K562 (cell line): ENCODE results near the gene NTM. TPM values are rescaled to one million over a fixed set of nuclear protein-coding genes. Genes with fewer than 3 reads are reported as not detected.

Source experiments
- ATAC-seq: fragments of 200-7000 bp; cut with Tn5 transposase; 3 replicates; pipeline ENCODE4 v1.9.1; 2020; ENCODE audit warnings: moderate library complexity
- BruUV-seq: library from RNA; stranded (reverse); fragments of 400-500 nt; replicated peaks from 2 replicates; lab custom pipeline; 2021; lab: Mats Ljungman, UMichigan
- CTCF ChIA-PET: fragments of 300-600 bp; formaldehyde crosslinking; extraction: SDS; loops from one replicate; lab custom pipeline; 2021; ENCODE audit warnings: low intra/inter-chr PET ratio; lab: Yijun Ruan, JAX
- POLR2A ChIA-PET: fragments of 300-600, 350-650 bp; sonication (Branson Sonifier 250); formaldehyde crosslinking; extraction: SDS; loops from one replicate; lab custom pipeline; 2021; ENCODE audit warnings: antibody characterized with exemption, inconsistent platforms; lab: Yijun Ruan, JAX
- DNase-seq, 4 experiments: peaks; one replicate each; pipeline versions ENCODE4 v3.0.0 to v3.0.0-alpha.2; 2011 to 2018; ENCODE audit warnings: low spot score in 3 of 4, mixed read lengths in 3 of 4; ENCODE audit errors: extremely low read depth in 1 of 4
- FAIRE-seq: peaks from 2 replicates; lab custom pipeline; 2011; peaks lifted over from hg19 to GRCh38; lab: Jason Lieb, UNC
- H2AFZ ChIP-seq: 2 replicates; pipeline ENCODE4 v1.6.0; 2011; ENCODE audit warnings: low read depth, low read length, control low read depth, inconsistent platforms
- H3K27ac ChIP-seq: fragments of 200-600 bp; 3 replicates; pipeline ENCODE4 v1.8.0; 2011; ENCODE audit warnings: low read depth, mild to moderate bottlenecking, control low read depth, inconsistent platforms, low read length, moderate library complexity, mixed read lengths; ENCODE audit errors: extremely low read depth
- H3K27me3 ChIP-seq, 2 experiments: fragments of 300-600 bp in 1 of 2; 2 replicates in 1 of 2; 3 replicates in 1 of 2; pipeline versions ENCODE4 v1.6.0 to v1.8.0; 2011; ENCODE audit warnings: inconsistent platforms in 2 of 2, low read length in 2 of 2, mild to moderate bottlenecking in 1 of 2, mixed read lengths in 1 of 2, moderate library complexity in 1 of 2; ENCODE audit not compliant: control insufficient read depth in 2 of 2, insufficient read depth in 2 of 2
- H3K36me3 ChIP-seq: fragments of 300-600 bp; 3 replicates; pipeline ENCODE4 v1.8.0; 2011; ENCODE audit warnings: mild to moderate bottlenecking, low read length, inconsistent platforms; ENCODE audit not compliant: control insufficient read depth, insufficient read depth
- H3K4me1 ChIP-seq, 2 experiments: fragments of 200-600 bp in 1 of 2; replicated peaks in 1 of 2; 2 replicates in 1 of 2; 3 replicates in 1 of 2; pipeline versions ENCODE4 v1.5.1 to v1.8.0; 2011; ENCODE audit warnings: inconsistent platforms in 2 of 2, low read length in 2 of 2, mild to moderate bottlenecking in 1 of 2, mixed read lengths in 1 of 2, moderate library complexity in 1 of 2; ENCODE audit not compliant: control insufficient read depth in 2 of 2, insufficient read depth in 2 of 2
- H3K4me2 ChIP-seq: 2 replicates; pipeline ENCODE4 v1.6.1; 2011; ENCODE audit warnings: low read length, control low read depth, inconsistent platforms, mixed read lengths; ENCODE audit not compliant: insufficient read depth
- H3K4me3 ChIP-seq: fragments of 200-600 bp; sonication (generic), shearing (Covaris generic); 2 replicates; pipeline ENCODE4 v1.5.1; 2016; ENCODE audit warnings: control low read depth, inconsistent platforms
- H3K79me2 ChIP-seq: fragments of 200-600 bp; 3 replicates; pipeline ENCODE4 v1.8.0; 2011; ENCODE audit warnings: low read length, inconsistent platforms; ENCODE audit not compliant: control insufficient read depth, insufficient read depth
- H3K9ac ChIP-seq, 2 experiments: 2 replicates each; pipeline versions ENCODE4 v1.6.0 to v1.6.1; 2011; ENCODE audit warnings: low read depth in 2 of 2, low read length in 2 of 2, control low read depth in 1 of 2, inconsistent platforms in 1 of 2, mild to moderate bottlenecking in 1 of 2, mixed read lengths in 1 of 2; ENCODE audit not compliant: insufficient read depth in 1 of 2
- H3K9me1 ChIP-seq: one replicate; pipeline ENCODE4 v1.6.0; 2011; ENCODE audit warnings: inconsistent platforms, mild to moderate bottlenecking, low read length, moderate library complexity; ENCODE audit not compliant: control insufficient read depth, insufficient read depth
- H3K9me3 ChIP-seq: replicated peaks from 2 replicates; pipeline ENCODE4 v1.5.1; 2011; ENCODE audit warnings: low read depth, low read length, inconsistent platforms; ENCODE audit not compliant: control insufficient read depth, insufficient read depth
- H4K20me1 ChIP-seq: replicated peaks from 2 replicates; pipeline ENCODE4 v1.6.1; 2011; ENCODE audit warnings: low read length, inconsistent platforms, mixed read lengths; ENCODE audit not compliant: control insufficient read depth, insufficient read depth
- CREB3 ChIP-seq: fragments of 450-650 bp; conservative IDR thresholded peaks from 2 replicates; pipeline ENCODE4 v1.6.1; 2016; ENCODE audit warnings: missing genetic modification characterization, low read depth, mild to moderate bottlenecking, missing compliant biosample characterization, moderate library complexity
- EZH2 ChIP-seq: IDR thresholded peaks from 2 replicates; pipeline ENCODE4 v1.6.1; 2012; ENCODE audit warnings: low read depth, mild to moderate bottlenecking, inconsistent platforms, low read length, borderline replicate concordance
- FIP1L1 ChIP-seq: fragments of 200-400 bp; formaldehyde crosslinking; IDR thresholded peaks from 2 replicates; pipeline ENCODE4 v1.6.1; 2018; ENCODE audit warnings: mild to moderate bottlenecking, low read depth, low read length; ENCODE audit not compliant: poor library complexity, severe bottlenecking
- JUND ChIP-seq, 2 experiments: IDR thresholded peaks; 2 replicates in 1 of 2; 3 replicates in 1 of 2; pipeline ENCODE4 v1.6.1; 2011; ENCODE audit warnings: borderline replicate concordance in 2 of 2, low read depth in 2 of 2, low read length in 2 of 2, improper control_type of control experiment in 1 of 2, missing biosample characterization in 1 of 2, missing genetic modification characterization in 1 of 2, missing genetic modification reagents in 1 of 2
- KDM5B ChIP-seq: fragments of 200-600 bp; sonication (generic); IDR thresholded peaks from 2 replicates; pipeline ENCODE4 v1.6.1; 2012; ENCODE audit warnings: low read depth, mild to moderate bottlenecking, moderate library complexity, low read length, control low read depth, inconsistent platforms; ENCODE audit not compliant: insufficient replicate concordance
- KLF10 ChIP-seq: fragments of 250-450 bp; sonication (Bioruptor Pico); IDR thresholded peaks from 2 replicates; pipeline ENCODE4 v1.6.1; 2021; ENCODE audit warnings: matching md5 sums
- MAZ ChIP-seq, 2 experiments: fragments of 450-650 bp in 1 of 2; sonication (generic) in 1 of 2; formaldehyde crosslinking; IDR thresholded peaks in 1 of 2; conservative IDR thresholded peaks in 1 of 2; 2 replicates each; pipeline versions ENCODE4 v1.4.0 to v1.5.0; 2020; ENCODE audit warnings: mild to moderate bottlenecking in 1 of 2, missing genetic modification reagents in 1 of 2
- NR2C1 ChIP-seq, 2 experiments: fragments of 450-650 bp; IDR thresholded peaks; 2 replicates each; pipeline ENCODE4 v1.6.1; 2017; ENCODE audit warnings: mild to moderate bottlenecking in 2 of 2, antibody characterized with exemption in 1 of 2, inconsistent platforms in 1 of 2, missing compliant biosample characterization in 1 of 2, missing genetic modification characterization in 1 of 2
- POLR3G ChIP-seq: IDR thresholded peaks from 2 replicates; pipeline ENCODE4 v1.6.1; 2011; ENCODE audit not compliant: insufficient read length, insufficient replicate concordance; ENCODE audit errors: extremely low read depth
- PPARD ChIP-seq: fragments of 250-450 bp; sonication (Bioruptor Pico); IDR thresholded peaks from 2 replicates; pipeline ENCODE4 v1.8.0; 2022; ENCODE audit warnings: inconsistent platforms, mild to moderate bottlenecking, moderate library complexity
- TAF1 ChIP-seq: IDR thresholded peaks from 2 replicates; pipeline ENCODE4 v1.6.1; 2011; ENCODE audit warnings: mild to moderate bottlenecking, low read length, moderate library complexity; ENCODE audit not compliant: insufficient read depth, control insufficient read depth, severe bottlenecking; ENCODE audit errors: extremely low read depth
- TCFL5 ChIP-seq: fragments of 250-450 bp; sonication (Bioruptor Pico); conservative IDR thresholded peaks from 2 replicates; pipeline ENCODE4 v1.6.1; 2021; ENCODE audit warnings: mild to moderate bottlenecking, moderate library complexity, matching md5 sums
- ZKSCAN1 ChIP-seq: fragments of 150-350 bp; IDR thresholded peaks from 2 replicates; pipeline ENCODE4 v1.6.1; 2016; ENCODE audit warnings: low read depth, low read length
- ZNF444 ChIP-seq: fragments of 250-450 bp; sonication (Bioruptor Pico); IDR thresholded peaks from 2 replicates; pipeline ENCODE4 v1.4.0; 2020; ENCODE audit warnings: mild to moderate bottlenecking, moderate library complexity
- WGBS: fragments of 100-300 bp; shearing (Covaris generic); methylation state at CpG from one replicate; pipeline ENCODE4 v1.1.6; 2016; ENCODE audit warnings: low coverage, mixed read lengths; ENCODE audit not compliant: insufficient coverage; ENCODE audit errors: missing lambda C conversion rate; 5-methylcytosine and 5-hydroxymethylcytosine counted together
- in situ Hi-C: fragments of 300-500 bp; cut with MboI; formaldehyde crosslinking; loops from 4 replicates; pipeline ENCODE4 v1.15.0; 2018; ENCODE audit warnings: inconsistent platforms, mixed read lengths
- intact Hi-C: fragments of 100-400 bp; cut with micrococcal nuclease; formaldehyde crosslinking; loops from 2 replicates; pipeline ENCODE4 v1.14.2; 2022
- polyA plus RNA-seq, 8 experiments: library from polyadenylated mRNA; depleted of rRNA in 4 of 8; stranded (reverse) in 5 of 8; unstranded in 3 of 8; fragments of >200 nt; fragmentation: Nextera tagmentation in 2 of 8; fragmentation: Illumina TruSeq in 1 of 8; extraction: Ambion mirVana in 2 of 8; extraction: Trizol in 1 of 8; gene quantifications; 2 replicates each; pipeline versions ENCODE4 v1.2.1 to v1.2.3, GENCODE V29; 2011 to 2014; ENCODE audit warnings: inconsistent platforms in 1 of 8, missing spikeins in 1 of 8
- total RNA-seq, 7 experiments: library from RNA; depleted of rRNA in 6 of 7; stranded (reverse); fragments of >200 nt in 6 of 7; fragmentation: Illumina TruSeq in 2 of 7; extraction: Trizol in 2 of 7; gene quantifications; 2 replicates each; pipeline versions ENCODE4 v1.2.1 to v1.2.3, GENCODE V29; 2011 to 2021; ENCODE audit warnings: low replicate concordance in 1 of 7
- TF ChIP-seq, protein P1 (sequence below): fragments of 450-650 bp; IDR thresholded peaks from 2 replicates; pipeline ENCODE4 v1.6.1; 2016; ENCODE audit warnings: low read depth, mild to moderate bottlenecking, moderate library complexity
- TF ChIP-seq, protein P2 (sequence below): fragments of 450-650 bp; conservative IDR thresholded peaks from 2 replicates; pipeline ENCODE4 v1.6.1; 2016; ENCODE audit warnings: missing genetic modification characterization, low read depth, mild to moderate bottlenecking, control low read depth, missing compliant biosample characterization
- TF ChIP-seq, protein P3 (sequence below): sonication (generic); formaldehyde crosslinking; IDR thresholded peaks from 2 replicates; pipeline ENCODE4 v1.5.0; 2020; ENCODE audit warnings: missing genetic modification reagents

Gene NTM
- total and polyA plus RNA-seq, 9 of the 15 experiments (the other 6 are each of a cell fraction or from before 2014, with no cell fraction given), result not detected

DNA sequence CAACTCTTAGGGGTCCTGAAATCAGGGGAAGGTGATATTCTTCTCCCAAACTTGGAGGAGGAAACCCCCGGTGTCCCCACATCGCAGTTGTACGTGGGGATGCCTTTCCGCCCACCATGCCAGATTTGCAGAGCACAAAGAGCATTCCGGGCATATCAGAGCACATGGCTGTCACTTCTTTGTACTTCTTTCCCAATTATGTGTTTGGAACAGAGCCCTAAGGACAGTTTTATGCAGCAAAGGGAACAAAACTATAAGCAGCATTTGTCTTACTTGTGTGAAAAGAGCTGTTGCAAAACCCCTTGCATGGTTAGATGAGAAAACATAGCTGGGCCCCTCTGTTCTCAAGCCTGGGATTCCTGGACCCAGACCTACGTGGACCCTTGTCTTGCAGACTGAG lies 41.2 kb downstream of the NTM start:
- H3K4me3 ChIP-seq, result no peak overlapping the region
- BruUV-seq, result no TSS peak
- H3K27me3 ChIP-seq, result no peaks in the 10 kb centered on the region
- DNase-seq (no peak), FAIRE-seq (no peak), ATAC-seq (no peak)
- no peaks in the 10 kb centered on the region for H3K9me1 ChIP-seq
- no peaks in the 10 kb centered on the region for H3K4me1 ChIP-seq
- 1% methylated on average over 6 of the region's 6 CpGs for WGBS
- H3K79me2 ChIP-seq, result no peaks in the 10 kb centered on the region
- H3K4me2 ChIP-seq, result no peak overlapping the region
- H4K20me1 ChIP-seq, result no peaks in the 10 kb centered on the region
- H3K27ac ChIP-seq, result no peak overlapping the region
- in situ Hi-C loops, result no loop called here
- no peak overlapping the region for H2AFZ ChIP-seq
- TF ChIP-seq KLF10 (CRISPR knock-in tag), result no peak
- no peak for TF ChIP-seq KDM5B
- TF ChIP-seq, protein P1, sequence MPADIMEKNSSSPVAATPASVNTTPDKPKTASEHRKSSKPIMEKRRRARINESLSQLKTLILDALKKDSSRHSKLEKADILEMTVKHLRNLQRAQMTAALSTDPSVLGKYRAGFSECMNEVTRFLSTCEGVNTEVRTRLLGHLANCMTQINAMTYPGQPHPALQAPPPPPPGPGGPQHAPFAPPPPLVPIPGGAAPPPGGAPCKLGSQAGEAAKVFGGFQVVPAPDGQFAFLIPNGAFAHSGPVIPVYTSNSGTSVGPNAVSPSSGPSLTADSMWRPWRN, result no peak
- TF ChIP-seq JUND (IDR thresholded peaks at IDR 0.05; ENCODE audit: borderline replicate concordance, low read depth, low read length), result no peak
- TF ChIP-seq JUND (tag; IDR thresholded peaks at IDR 0.05; ENCODE audit: borderline replicate concordance, low read depth, low read length), result no peak
- TF ChIP-seq MAZ (CRISPR knock-in tag; conservative IDR thresholded peaks at IDR 0.05 in 1 of 2, IDR thresholded peaks at IDR 0.05 in 1 of 2), result no peak
- TF ChIP-seq EZH2, result no peak
- TF ChIP-seq TAF1, result no peak
- no peak for TF ChIP-seq FIP1L1
- TF ChIP-seq CREB3, result no peak
- TF ChIP-seq PPARD (CRISPR knock-in tag), result no peak
- no peak for TF ChIP-seq TCFL5
- TF ChIP-seq ZKSCAN1, result no peak
- TF ChIP-seq, protein P2, sequence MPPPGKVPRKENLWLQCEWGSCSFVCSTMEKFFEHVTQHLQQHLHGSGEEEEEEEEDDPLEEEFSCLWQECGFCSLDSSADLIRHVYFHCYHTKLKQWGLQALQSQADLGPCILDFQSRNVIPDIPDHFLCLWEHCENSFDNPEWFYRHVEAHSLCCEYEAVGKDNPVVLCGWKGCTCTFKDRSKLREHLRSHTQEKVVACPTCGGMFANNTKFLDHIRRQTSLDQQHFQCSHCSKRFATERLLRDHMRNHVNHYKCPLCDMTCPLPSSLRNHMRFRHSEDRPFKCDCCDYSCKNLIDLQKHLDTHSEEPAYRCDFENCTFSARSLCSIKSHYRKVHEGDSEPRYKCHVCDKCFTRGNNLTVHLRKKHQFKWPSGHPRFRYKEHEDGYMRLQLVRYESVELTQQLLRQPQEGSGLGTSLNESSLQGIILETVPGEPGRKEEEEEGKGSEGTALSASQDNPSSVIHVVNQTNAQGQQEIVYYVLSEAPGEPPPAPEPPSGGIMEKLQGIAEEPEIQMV, result no peak
- TF ChIP-seq, protein P3, sequence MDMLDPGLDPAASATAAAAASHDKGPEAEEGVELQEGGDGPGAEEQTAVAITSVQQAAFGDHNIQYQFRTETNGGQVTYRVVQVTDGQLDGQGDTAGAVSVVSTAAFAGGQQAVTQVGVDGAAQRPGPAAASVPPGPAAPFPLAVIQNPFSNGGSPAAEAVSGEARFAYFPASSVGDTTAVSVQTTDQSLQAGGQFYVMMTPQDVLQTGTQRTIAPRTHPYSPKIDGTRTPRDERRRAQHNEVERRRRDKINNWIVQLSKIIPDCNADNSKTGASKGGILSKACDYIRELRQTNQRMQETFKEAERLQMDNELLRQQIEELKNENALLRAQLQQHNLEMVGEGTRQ (CRISPR knock-in tag), result no peak
- no peak for TF ChIP-seq ZNF444 (CRISPR knock-in tag)
- no peak for TF ChIP-seq NR2C1 (IDR thresholded peaks at IDR 0.05)
- no peak for TF ChIP-seq NR2C1 (tag; IDR thresholded peaks at IDR 0.05)
- TF ChIP-seq POLR3G, result no peak
- CTCF ChIA-PET, result no interaction called here
- POLR2A ChIA-PET, result interaction anchor here (0.8 kb wide), 1 partner anchor 78 kb away, joined by 4 read pairs; no protein-coding TSS in a partner anchor
- H3K9ac ChIP-seq, result no peak overlapping the region
- intact Hi-C loops, result no loop called here
- no peaks in the 10 kb centered on the region for H3K9me3 ChIP-seq
- H3K36me3 ChIP-seq, result no peaks in the 10 kb centered on the region
